Measurements from ENCODE around the gene IGSF9B.

IGSF9B gene

DNA sequence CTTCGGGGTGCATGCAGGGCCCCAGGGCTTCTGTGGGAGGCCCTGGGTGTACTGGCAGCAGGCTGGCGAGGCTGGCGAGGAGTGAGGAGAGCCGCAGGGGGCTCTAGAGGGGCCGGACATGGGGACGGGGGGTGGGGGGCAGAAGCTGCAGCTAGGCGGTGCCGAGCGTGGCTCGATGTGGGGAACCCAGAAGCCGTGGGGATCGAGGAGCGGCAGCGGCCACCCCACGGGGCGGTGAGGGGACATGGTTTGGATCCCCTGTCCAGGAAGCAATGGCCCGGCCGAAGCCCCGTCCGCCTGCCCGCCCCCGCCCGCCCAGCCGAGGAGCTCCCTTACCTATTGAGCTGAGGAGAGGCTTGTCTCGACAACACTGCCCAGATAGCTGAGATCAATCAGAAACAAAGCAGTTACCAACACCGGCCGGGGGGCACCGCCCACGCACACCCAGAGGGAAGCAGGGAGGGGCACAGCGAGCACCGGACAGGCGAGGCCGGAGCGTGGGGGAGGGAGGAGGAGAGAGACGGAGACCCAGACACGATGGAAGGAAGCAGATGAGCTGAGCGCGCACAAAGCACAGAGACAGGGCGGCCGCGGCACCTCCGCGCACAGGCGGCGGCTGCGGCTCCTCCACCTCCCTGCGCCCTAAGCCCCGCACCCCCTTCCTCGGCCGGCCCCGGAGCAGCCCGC lies 38.7 kb downstream of the IGSF9B start:
- DNase-seq = no peak

DNA sequence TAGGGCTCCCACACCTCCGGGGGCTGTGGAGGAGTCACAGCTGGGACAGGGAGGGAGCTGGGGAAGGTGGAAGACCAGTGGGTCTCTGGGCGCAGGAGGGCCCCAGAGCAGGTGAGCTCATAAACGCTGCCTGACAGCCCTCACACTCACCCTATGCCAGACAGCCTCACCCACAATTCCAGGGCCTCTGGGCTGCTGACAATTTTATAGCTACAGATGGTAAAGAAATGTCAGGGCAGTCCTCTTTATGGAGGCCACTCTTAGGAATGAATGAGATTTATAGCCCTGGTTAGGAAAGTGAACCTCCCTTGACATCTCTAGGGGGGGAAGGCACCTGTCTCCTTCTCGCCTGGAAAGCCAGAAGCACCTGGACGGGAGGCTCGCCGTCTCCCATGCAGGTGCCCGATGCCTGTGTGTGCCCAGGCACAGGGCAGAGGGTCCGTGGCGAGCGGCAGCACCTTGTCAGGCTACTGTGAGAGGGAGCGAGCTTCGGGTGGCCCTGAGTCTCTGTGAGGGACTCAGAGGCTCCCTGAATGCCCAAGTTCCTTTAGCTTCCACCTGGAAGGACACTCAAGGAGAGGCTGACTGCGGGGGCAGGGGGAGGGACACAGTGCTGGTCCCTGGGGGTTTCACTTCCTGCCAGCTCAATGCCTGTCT lies 39.9 kb downstream of the IGSF9B start:
- no peak for DNase-seq

GRCh38 chr11:133913761-133914160 lies 43.0 kb downstream of the IGSF9B start:
- no peak for DNase-seq

- no peak for DNase-seq
Observed at GRCh38 chr11:133911171-133911570, 45.6 kb downstream of the IGSF9B start.

DNA sequence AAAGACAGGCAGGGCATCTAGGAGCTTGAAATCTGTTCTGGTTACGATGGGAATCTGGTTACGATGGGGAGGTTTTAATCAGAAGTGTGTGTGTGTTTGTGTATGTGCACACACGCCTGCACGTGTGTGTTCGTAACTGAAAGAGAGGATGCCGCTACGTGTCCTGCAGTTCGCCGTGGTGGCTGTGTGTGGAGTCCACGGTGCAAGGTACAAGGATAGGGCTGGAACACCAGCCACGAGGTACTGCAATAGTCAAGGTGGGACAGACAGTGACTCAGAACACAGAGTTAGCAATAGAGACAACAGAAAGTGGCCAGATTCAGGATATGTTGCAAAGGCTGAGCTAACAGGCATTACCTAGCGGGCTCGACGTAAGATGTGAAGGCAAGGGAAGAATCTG lies 46.7 kb downstream of the IGSF9B start:
- no peak for DNase-seq

- no peak for DNase-seq
Observed at GRCh38 chr11:133908827-133909226, 47.9 kb downstream of the IGSF9B start.

GRCh38 chr11:133907841-133908241 lies 48.9 kb downstream of the IGSF9B start:
- DNase-seq = no peak

DNA sequence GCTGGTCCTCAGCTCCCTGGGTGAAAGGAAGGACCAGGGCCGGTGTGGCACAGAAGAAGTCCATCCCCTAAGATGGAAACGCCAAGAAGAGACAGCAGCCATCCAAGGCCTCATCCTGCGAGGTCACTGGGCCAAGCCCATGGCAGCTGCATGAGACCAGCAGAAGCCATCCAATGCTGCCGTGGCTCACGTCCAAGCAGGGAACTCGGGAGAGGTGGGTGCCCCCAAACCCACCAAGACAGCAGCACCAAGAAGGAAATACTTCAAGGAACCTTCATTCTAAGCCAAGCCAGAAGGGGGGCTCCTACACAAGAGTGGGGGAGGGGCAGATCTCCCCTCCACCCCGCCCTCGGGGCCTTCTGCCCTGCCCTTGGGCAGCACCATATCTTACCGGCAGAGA lies 49.6 kb downstream of the IGSF9B start:
- no peak for DNase-seq

GRCh38 chr11:133906746-133907145 lies 50.0 kb downstream of the IGSF9B start:
- DNase-seq = no peak

- no peak for DNase-seq
Observed at GRCh38 chr11:133906241-133906640, 50.5 kb downstream of the IGSF9B start.

DNA sequence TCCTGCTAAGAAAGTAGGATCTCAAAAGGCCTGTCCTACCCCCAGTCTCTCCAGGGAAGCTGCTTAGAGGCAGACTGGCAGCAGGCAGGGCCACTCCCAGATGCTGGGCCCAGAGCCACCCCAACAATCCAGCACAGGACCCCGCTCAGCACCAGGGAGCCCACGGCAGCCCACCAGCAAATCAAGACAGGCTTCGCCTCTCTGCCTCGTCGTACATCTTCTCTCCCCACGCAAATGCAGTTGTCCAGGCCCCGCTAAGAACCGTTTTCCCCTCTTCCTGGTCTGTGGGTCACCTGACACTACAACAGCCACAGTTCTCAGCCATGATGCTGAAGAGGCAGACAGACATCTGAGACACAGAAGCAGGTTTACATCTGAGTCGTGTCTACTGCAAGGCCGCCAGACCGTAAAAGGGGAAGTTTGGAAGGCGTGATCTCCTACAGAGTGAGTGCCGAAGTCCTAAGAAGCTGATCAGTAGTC lies 51.1 kb downstream of the IGSF9B start:
- DNase-seq = no peak

- no peak for DNase-seq
Observed at GRCh38 chr11:133904818-133905515, 51.8 kb downstream of the IGSF9B start.

- DNase-seq = no peak
Observed at GRCh38 chr11:133903875-133904817, 52.6 kb downstream of the IGSF9B start.

DNA sequence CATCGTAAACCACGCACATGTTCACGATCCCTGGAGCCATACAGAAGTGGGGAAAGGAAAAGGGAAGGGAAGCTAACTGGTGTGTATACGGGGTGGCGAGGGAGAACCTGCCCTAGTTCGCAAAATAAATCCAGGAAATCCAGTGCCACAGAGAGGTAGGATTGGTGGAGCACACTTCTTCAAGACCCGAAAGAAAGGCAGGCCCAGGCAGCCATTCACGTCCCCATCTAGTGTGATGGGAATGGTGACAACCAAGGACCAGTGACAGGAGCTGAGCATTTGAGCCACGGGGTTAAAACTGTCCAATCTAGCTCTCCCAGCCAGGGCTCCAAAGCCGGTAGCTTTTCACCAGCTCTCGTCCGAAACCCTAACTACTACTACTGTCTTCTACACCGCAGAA lies 53.7 kb downstream of the IGSF9B start:
- DNase-seq = no peak

DNA sequence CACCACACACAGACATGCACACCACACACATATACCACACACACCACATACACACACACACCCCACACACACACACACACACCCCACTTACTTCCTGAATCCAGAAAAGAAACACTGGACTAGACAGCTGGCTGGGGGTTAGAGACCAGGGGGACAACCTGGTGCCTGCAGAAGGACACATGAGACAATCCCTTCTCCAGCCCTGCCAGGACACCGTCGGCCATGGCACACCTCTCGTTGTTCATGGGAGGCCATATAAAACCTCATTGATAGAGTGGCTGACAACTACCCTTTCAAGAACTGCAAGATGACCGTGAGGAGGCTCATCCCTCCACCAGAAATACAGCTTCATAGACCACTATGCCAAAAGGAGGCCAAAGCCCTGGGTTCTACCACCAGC lies 54.3 kb downstream of the IGSF9B start:
- no peak for DNase-seq

DNA sequence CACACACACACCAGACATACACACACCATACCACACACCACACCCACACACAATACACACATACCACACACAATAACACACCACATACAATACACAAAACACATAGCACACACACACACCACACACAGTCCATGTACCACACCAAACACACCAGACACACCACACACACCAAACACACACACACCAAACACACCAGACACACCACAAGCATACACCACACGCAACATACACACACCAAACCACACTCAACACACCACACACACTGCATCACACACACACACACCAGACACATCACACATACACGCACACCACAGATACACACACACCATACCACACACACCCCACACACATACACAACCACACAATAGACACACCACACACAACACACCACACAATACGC lies 54.8 kb downstream of the IGSF9B start:
- DNase-seq = no peak

- no peak for DNase-seq
Observed at GRCh38 chr11:133901316-133901715, 55.5 kb downstream of the IGSF9B start.

DNA sequence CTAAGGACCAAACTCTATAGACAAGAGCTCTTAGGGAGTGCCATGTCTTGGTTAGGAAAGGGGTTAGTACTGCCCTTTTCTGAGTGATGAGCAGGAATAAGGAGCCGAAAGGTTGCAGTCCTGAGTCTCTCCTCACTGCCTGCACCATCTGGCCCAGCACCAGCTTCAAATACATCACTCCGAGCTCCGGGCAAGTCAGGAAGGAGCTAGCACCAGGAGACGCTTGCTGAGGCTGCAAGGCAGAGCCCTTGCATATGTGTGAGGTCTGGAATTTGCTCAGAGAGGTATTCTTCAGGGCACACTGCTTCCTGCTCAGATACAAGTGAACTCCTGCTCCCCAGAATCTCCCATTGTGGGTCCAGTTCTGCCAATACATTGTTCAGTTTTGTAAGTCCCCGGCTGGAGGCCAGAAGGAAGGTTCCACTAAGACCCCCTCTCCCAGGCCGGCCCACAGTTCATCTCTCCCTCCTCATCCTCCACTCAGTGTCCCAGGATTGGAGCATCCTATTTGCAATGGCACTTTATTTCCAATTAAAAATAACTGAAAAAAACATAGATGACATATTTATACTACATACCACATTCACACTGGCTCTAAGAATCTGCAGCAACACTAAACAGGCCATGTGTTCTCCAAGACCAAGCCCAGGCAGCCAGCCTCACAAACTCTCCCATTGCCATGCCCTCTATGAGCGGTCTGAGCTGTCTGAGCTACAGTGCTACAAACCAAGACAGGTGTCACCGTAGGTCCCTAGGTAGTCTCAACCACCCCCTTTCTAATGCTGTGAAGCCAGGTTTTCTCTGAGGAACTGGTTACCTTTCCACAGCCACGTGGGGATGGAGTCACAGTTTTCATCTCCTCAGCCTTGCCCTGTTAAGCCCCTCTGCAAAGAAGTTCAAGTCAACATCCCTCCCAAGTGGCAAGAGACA lies 56.3 kb downstream of the IGSF9B start:
- DNase-seq = no peak

DNA sequence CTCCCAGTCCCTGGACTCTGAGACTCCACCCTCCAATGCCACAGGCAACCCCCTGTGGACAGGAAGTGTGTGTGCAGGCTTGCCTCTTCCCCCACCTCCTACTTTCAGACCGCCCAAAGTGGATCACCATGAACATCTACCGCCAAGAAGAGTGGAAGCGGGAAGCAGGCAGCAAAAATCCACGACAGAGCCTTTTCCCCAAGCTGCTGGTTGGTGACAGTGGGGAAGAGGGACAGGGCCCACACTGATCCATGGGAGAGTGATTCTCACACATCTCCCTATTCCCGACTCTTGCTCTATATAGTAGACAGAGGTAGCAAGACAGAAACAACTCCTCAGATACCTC lies 58.0 kb downstream of the IGSF9B start:
- no peak for DNase-seq

DNA sequence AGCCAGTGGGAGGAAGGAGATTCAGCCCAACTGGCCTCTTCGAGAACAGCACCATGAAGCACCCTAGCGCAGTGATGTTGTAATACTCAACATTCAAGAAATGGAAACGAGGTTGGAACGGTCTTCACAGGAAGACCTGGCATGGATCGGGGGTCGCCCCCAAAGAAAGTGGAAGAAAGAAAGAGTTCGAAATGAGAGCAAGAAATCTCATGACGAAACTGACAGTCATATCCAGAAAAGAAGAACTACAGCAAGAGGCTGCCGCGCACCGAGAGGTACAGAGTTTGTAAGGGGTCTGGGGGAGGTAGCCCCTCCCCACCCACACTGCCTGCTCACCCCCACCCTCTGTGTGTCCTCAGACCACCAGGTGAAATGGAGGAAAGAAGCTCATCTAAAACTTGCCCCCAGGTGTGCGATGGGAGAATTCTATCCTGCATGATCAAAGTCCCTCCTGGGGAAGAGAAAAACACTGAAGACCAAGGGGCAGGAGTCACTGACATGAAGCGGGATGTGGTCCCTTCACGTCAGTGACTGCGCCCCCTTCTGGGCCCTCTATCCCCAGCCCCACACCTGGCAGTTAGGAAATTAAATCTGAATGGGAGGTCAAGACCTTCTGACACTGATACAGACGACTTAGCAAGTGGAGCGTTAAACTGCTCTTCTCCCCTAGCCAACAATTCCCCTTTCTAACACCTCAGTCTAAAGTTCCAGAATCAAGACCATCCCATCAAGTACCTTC lies 58.6 kb downstream of the IGSF9B start:
- no peak for DNase-seq

DNA sequence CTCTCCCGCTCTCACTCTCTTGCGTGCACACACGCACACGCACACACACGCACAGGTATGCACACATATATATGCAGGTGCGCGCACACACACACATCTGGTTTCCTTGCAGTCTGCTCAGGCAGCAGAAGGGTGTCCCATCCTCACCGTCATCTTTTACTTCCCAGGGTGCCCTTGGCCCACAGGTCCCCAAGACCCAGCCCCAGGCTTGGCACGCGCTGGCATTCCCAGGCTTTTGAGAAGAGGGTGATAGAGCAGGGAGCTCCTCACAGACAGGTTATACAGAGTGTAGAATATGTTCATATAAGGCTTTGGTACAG lies 59.5 kb downstream of the IGSF9B start:
- DNase-seq = no peak
